Measurements from ENCODE around the gene NLRP13.

NLRP13 gene

DNA sequence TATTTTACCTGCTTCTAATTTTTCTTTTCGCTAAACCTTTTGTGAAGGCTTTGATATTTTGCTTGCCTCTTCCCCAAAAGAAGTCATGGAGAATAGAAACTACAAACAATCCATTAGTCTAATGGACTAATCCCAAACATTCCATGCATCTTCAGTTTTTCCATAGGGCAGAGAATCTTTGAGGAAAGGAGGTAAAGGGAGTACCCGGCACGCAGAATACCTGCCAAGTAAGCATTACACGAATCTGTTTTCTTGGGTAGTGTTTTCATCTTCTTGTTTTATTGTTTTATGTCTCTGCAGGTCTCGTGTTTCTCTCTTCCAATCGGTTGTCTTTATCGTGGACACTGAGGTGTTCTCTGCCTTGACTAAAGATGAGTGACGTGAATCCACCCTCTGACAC is 15.4 kb upstream of the NLRP13 start, which contains the start of gene NLRP8:
Gene NLRP8 (plus strand): TSS at position 301 of the 400 bp plus-strand sequence.
- Histone ChIP-seq H4K91ac (ENCODE audit: low read depth, low read length) (no peak within 1 kb of the TSS), H3K14ac (ENCODE audit: low read length) (no peak within 1 kb of the TSS), H2BK120ac (ENCODE audit: insufficient read depth, low read length, poor library complexity) (no peak within 1 kb of the TSS), H3K18ac (ENCODE audit: low read length) (no peak within 1 kb of the TSS), H2BK12ac (ENCODE audit: low read length) (no peak within 1 kb of the TSS), H3K4me2 (ENCODE audit: low read length) (no peak within 1 kb of the TSS), H3K27me3 (ENCODE audit: insufficient read depth, low read length) (no peaks in the 10 kb centered on the region), H3K9me3 (ENCODE audit: insufficient read depth, low read depth, low read length) (peaks cover 19% of the 10 kb centered on the region), H4K12ac (ENCODE audit: low read depth, low read length) (no peak within 1 kb of the TSS), H3K4ac (ENCODE audit: low read depth, low read length) (no peak within 1 kb of the TSS), H3K79me2 (ENCODE audit: control insufficient read depth, insufficient read depth, low read length, poor library complexity) (no peaks in the 10 kb centered on the region), H4K8ac (ENCODE audit: low read depth, low read length) (no peak within 1 kb of the TSS), H3K27ac (ENCODE audit: low read depth, low read length) (no peak within 1 kb of the TSS), H3K79me1 (ENCODE audit: low read length) (no peaks in the 10 kb centered on the region), H2AK5ac (ENCODE audit: low read length) (no peak within 1 kb of the TSS), H3K4me1 (ENCODE audit: control insufficient read depth in 1 of 2, insufficient read depth in 2 of 2, low read length in 2 of 2) (no peaks in the 10 kb centered on the region), H3K9ac (ENCODE audit: low read length) (no peak within 1 kb of the TSS), H3K36me3 (ENCODE audit: control insufficient read depth in 1 of 2, insufficient read depth in 2 of 2, low read length in 2 of 2) (no peaks in the 10 kb centered on the region), H3K23ac (ENCODE audit: low read length) (no peak within 1 kb of the TSS), H2BK5ac (ENCODE audit: low read depth, low read length, poor library complexity) (no peak within 1 kb of the TSS), H3K4me3 (ENCODE audit: low read depth, low read length) (no peak within 1 kb of the TSS), H2AFZ (ENCODE audit: insufficient read depth, low read length, poor library complexity) (no peak within 1 kb of the TSS)
- no peak for DNase-seq
- WGBS (ENCODE audit: extremely low coverage, insufficient coverage, insufficient read length): no CpG with 5 or more reads among the region's 8 CpGs

DNA sequence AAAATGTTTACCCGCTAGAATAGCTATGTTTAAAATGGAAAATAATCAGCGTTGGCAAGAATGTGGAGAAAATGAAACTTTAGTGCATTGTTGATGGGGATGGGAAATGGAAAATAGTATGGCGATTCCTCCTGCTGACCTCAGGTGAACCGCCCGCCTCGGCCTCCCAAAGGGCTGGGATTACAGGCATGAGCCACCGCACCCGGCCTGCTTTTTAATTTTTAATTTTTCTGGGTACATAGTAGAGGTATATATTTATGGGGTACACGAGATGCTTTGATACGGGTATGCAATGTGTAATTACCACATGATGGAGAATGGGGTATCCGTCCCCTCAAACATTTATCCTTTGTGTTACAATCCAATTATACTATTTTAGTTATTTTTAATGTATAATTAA is 8.2 kb upstream of the NLRP13 start:
- no peak overlapping the region for H2AFZ ChIP-seq (ENCODE audit: insufficient read depth, low read length, poor library complexity)
- WGBS (ENCODE audit: extremely low coverage, insufficient coverage, insufficient read length): no CpG with 5 or more reads among the region's 11 CpGs
- no peaks in the 10 kb centered on the region for H3K27me3 ChIP-seq (ENCODE audit: insufficient read depth, low read length)
- DNase-seq: no peak
- H3K79me2 ChIP-seq (ENCODE audit: control insufficient read depth, insufficient read depth, low read length, poor library complexity): no peaks in the 10 kb centered on the region
- no peak overlapping the region for H2BK120ac ChIP-seq (ENCODE audit: insufficient read depth, low read length, poor library complexity)
- H3K23ac ChIP-seq (ENCODE audit: low read length): no peak overlapping the region
- no peak overlapping the region for H4K91ac ChIP-seq (ENCODE audit: low read depth, low read length)
- H2BK12ac ChIP-seq (ENCODE audit: low read length): no peak overlapping the region
- peaks cover 17% of the 10 kb centered on the region for H3K9me3 ChIP-seq (ENCODE audit: insufficient read depth, low read depth, low read length)
- H3K4me2 ChIP-seq (ENCODE audit: low read length): no peak overlapping the region
- no peak overlapping the region for H2AK5ac ChIP-seq (ENCODE audit: low read length)
- H3K9ac ChIP-seq (ENCODE audit: low read length): no peak overlapping the region
- no peaks in the 10 kb centered on the region for H3K4me1 ChIP-seq (ENCODE audit: control insufficient read depth in 1 of 2, insufficient read depth in 2 of 2, low read length in 2 of 2)
- H3K4me3 ChIP-seq (ENCODE audit: low read depth, low read length): no peak overlapping the region
- no peak overlapping the region for H3K18ac ChIP-seq (ENCODE audit: low read length)
- H3K36me3 ChIP-seq (ENCODE audit: control insufficient read depth in 1 of 2, insufficient read depth in 2 of 2, low read length in 2 of 2): no peaks in the 10 kb centered on the region
- no peak overlapping the region for H3K14ac ChIP-seq (ENCODE audit: low read length)
- no peak overlapping the region for H2BK5ac ChIP-seq (ENCODE audit: low read depth, low read length, poor library complexity)
- H4K12ac ChIP-seq (ENCODE audit: low read depth, low read length): no peak overlapping the region
- H3K27ac ChIP-seq (ENCODE audit: low read depth, low read length): no peak overlapping the region
- H3K79me1 ChIP-seq (ENCODE audit: low read length): no peaks in the 10 kb centered on the region
- no peak overlapping the region for H4K8ac ChIP-seq (ENCODE audit: low read depth, low read length)
- H3K4ac ChIP-seq (ENCODE audit: low read depth, low read length): no peak overlapping the region

DNA sequence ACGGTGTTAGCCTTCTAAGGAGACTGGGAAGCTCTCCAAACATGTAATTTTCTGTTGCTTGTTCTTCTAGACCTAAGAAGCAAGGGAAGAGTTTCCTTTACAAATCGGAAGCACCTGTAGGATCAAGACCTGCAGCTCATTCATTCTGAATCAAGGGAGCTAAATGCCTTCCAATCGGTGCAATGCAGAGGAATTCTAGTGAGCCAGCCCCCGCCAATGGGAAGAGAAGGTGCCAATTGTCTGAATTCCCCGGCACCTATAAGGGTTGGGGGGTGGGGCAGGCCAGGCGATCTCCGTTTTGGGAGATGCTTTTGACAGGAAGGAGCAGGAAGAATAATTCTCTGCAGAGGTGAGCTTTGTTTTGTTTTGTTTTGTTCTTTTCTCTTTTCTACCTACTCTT is 7.1 kb upstream of the NLRP13 start:
- Histone ChIP-seq H3K79me1 (ENCODE audit: low read length) (no peaks in the 10 kb centered on the region), H4K12ac (ENCODE audit: low read depth, low read length) (no peak overlapping the region), H3K4me3 (ENCODE audit: low read depth, low read length) (no peak overlapping the region), H2BK12ac (ENCODE audit: low read length) (no peak overlapping the region), H3K14ac (ENCODE audit: low read length) (no peak overlapping the region), H4K8ac (ENCODE audit: low read depth, low read length) (no peak overlapping the region), H3K9ac (ENCODE audit: low read length) (no peak overlapping the region), H3K23ac (ENCODE audit: low read length) (no peak overlapping the region), H2AFZ (ENCODE audit: insufficient read depth, low read length, poor library complexity) (no peak overlapping the region), H3K4me2 (ENCODE audit: low read length) (no peak overlapping the region), H4K91ac (ENCODE audit: low read depth, low read length) (no peak overlapping the region), H3K18ac (ENCODE audit: low read length) (no peak overlapping the region), H3K36me3 (ENCODE audit: control insufficient read depth in 1 of 2, insufficient read depth in 2 of 2, low read length in 2 of 2) (no peaks in the 10 kb centered on the region), H3K4ac (ENCODE audit: low read depth, low read length) (no peak overlapping the region), H2BK5ac (ENCODE audit: low read depth, low read length, poor library complexity) (no peak overlapping the region), H2BK120ac (ENCODE audit: insufficient read depth, low read length, poor library complexity) (no peak overlapping the region), H2AK5ac (ENCODE audit: low read length) (no peak overlapping the region), H3K4me1 (ENCODE audit: control insufficient read depth in 1 of 2, insufficient read depth in 2 of 2, low read length in 2 of 2) (no peaks in the 10 kb centered on the region), H3K27me3 (ENCODE audit: insufficient read depth, low read length) (no peaks in the 10 kb centered on the region), H3K9me3 (ENCODE audit: insufficient read depth, low read depth, low read length) (peaks cover 23% of the 10 kb centered on the region), H3K79me2 (ENCODE audit: control insufficient read depth, insufficient read depth, low read length, poor library complexity) (no peaks in the 10 kb centered on the region), H3K27ac (ENCODE audit: low read depth, low read length) (no peak overlapping the region)
- no peak for DNase-seq
- WGBS (ENCODE audit: extremely low coverage, insufficient coverage, insufficient read length): no CpG with 5 or more reads among the region's 7 CpGs

DNA sequence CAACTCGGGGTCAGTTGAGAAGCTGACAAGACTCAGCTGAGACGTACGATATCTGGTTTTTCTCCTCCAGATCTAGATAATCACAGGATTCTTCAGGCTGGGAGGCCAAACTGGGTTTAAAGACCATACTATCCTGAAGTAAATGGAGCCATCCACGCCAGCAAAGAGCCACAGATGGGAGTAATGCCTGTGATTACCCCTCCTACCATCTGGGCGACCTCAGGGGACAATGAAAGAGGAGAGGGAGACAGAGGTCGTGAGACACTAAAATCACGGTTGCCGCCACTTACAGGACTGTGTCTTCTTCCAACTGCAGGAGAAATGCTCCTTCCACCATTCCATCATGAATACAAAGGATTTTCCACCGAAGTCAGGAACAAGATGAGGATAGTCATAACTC is 3.1 kb upstream of the NLRP13 start:
- Histone ChIP-seq H3K14ac (ENCODE audit: low read length) (no peak overlapping the region), H2AFZ (ENCODE audit: insufficient read depth, low read length, poor library complexity) (no peak overlapping the region), H3K27me3 (ENCODE audit: insufficient read depth, low read length) (no peaks in the 10 kb centered on the region), H3K79me1 (ENCODE audit: low read length) (no peaks in the 10 kb centered on the region), H4K8ac (ENCODE audit: low read depth, low read length) (no peak overlapping the region), H3K27ac (ENCODE audit: low read depth, low read length) (no peak overlapping the region), H3K9me3 (ENCODE audit: insufficient read depth, low read depth, low read length) (peaks cover 22% of the 10 kb centered on the region), H3K4me3 (ENCODE audit: low read depth, low read length) (no peak overlapping the region), H3K4me1 (ENCODE audit: control insufficient read depth in 1 of 2, insufficient read depth in 2 of 2, low read length in 2 of 2) (no peaks in the 10 kb centered on the region), H2BK120ac (ENCODE audit: insufficient read depth, low read length, poor library complexity) (no peak overlapping the region), H3K4me2 (ENCODE audit: low read length) (no peak overlapping the region), H2BK12ac (ENCODE audit: low read length) (no peak overlapping the region), H3K4ac (ENCODE audit: low read depth, low read length) (no peak overlapping the region), H3K79me2 (ENCODE audit: control insufficient read depth, insufficient read depth, low read length, poor library complexity) (no peaks in the 10 kb centered on the region), H2BK5ac (ENCODE audit: low read depth, low read length, poor library complexity) (no peak overlapping the region), H3K23ac (ENCODE audit: low read length) (no peak overlapping the region), H2AK5ac (ENCODE audit: low read length) (no peak overlapping the region), H4K91ac (ENCODE audit: low read depth, low read length) (no peak overlapping the region), H4K12ac (ENCODE audit: low read depth, low read length) (no peak overlapping the region), H3K36me3 (ENCODE audit: control insufficient read depth in 1 of 2, insufficient read depth in 2 of 2, low read length in 2 of 2) (no peaks in the 10 kb centered on the region), H3K9ac (ENCODE audit: low read length) (no peak overlapping the region), H3K18ac (ENCODE audit: low read length) (no peak overlapping the region)
- no peak for DNase-seq
- no CpG with 5 or more reads among the region's 9 CpGs for WGBS (ENCODE audit: extremely low coverage, insufficient coverage, insufficient read length)
